Caco-2 (cell line): ENCODE data around the gene ZMYND12. TPM values are rescaled to one million over a fixed set of nuclear protein-coding genes. Genes with fewer than 3 reads are reported as not detected.

ENCODE experiments used
- BruUV-seq: library from RNA; stranded (reverse); fragments of 400-500 nt; replicated peaks from 2 replicates; lab custom pipeline; 2021; lab: Mats Ljungman, UMichigan
- CTCF ChIA-PET: fragments of 300-600 bp; sonication (Branson Sonifier 250); formaldehyde crosslinking; loops from one replicate; lab custom pipeline; 2022; ENCODE audit warnings: antibody characterized with exemption; lab: Charles Lee
- POLR2A ChIA-PET: fragments of 300-600 bp; sonication (Branson Sonifier 250); formaldehyde crosslinking; loops from one replicate; lab custom pipeline; 2022; ENCODE audit warnings: antibody characterized with exemption; lab: Charles Lee
- DNase-seq, 2 experiments: peaks; one replicate each; pipeline versions ENCODE4 v3.0.0 to v3.0.0-alpha.2; 2020 to 2022
- H3K27me3 ChIP-seq: replicated peaks from 2 replicates; pipeline ENCODE4 v1.6.0; 2011; ENCODE audit warnings: low read length; ENCODE audit not compliant: control insufficient read depth, insufficient read depth
- H3K36me3 ChIP-seq: 2 replicates; pipeline ENCODE4 v1.5.1; 2011; ENCODE audit warnings: low read length; ENCODE audit not compliant: control insufficient read depth, insufficient read depth
- H3K4me1 ChIP-seq: fragments of 250-450 bp; sonication (Bioruptor Pico); 2 replicates; pipeline ENCODE4 v1.5.1; 2020; ENCODE audit warnings: mild to moderate bottlenecking
- H3K4me3 ChIP-seq: 2 replicates; pipeline ENCODE4 v1.5.1; 2011; ENCODE audit warnings: low read depth, mild to moderate bottlenecking, control low read depth, low read length
- H3K9me3 ChIP-seq: fragments of 250-450 bp; sonication (Bioruptor Pico); 2 replicates; pipeline ENCODE4 v1.5.1; 2020; ENCODE audit warnings: mild to moderate bottlenecking, moderate library complexity
- H3K27ac Mint-ChIP-seq: one replicate; pipeline ENCODE4 v1.8.0; 2022; ENCODE audit warnings: mixed read lengths; ENCODE audit not compliant: unreplicated experiment
- H3K27me3 Mint-ChIP-seq: one replicate; pipeline ENCODE4 v1.8.0; 2022; ENCODE audit warnings: mixed read lengths; ENCODE audit not compliant: insufficient read depth, unreplicated experiment
- H3K36me3 Mint-ChIP-seq: one replicate; pipeline ENCODE4 v1.8.0; 2022; ENCODE audit warnings: mild to moderate bottlenecking, mixed read lengths; ENCODE audit not compliant: insufficient read depth, unreplicated experiment
- H3K4me1 Mint-ChIP-seq: one replicate; pipeline ENCODE4 v1.8.0; 2022; ENCODE audit warnings: low read depth, mixed read lengths; ENCODE audit not compliant: unreplicated experiment
- H3K4me3 Mint-ChIP-seq: one replicate; pipeline ENCODE4 v1.8.0; 2022; ENCODE audit warnings: mild to moderate bottlenecking, moderate library complexity, mixed read lengths; ENCODE audit not compliant: unreplicated experiment
- H3K9me3 Mint-ChIP-seq: one replicate; pipeline ENCODE4 v1.8.0; 2022; ENCODE audit warnings: mixed read lengths; ENCODE audit not compliant: unreplicated experiment
- CTCF ChIP-seq, 2 experiments: fragments of 200-600 bp in 1 of 2; IDR thresholded peaks; 1 replicate in 1 of 2; 2 replicates in 1 of 2; pipeline versions ENCODE4 v1.5.1 to v1.8.0; 2011 to 2022; ENCODE audit warnings: antibody characterized with exemption in 1 of 2, control low read depth in 1 of 2, inconsistent platforms in 1 of 2, low read depth in 1 of 2, low read length in 1 of 2, mild to moderate bottlenecking in 1 of 2, moderate library complexity in 1 of 2; ENCODE audit not compliant: insufficient read depth in 1 of 2, severe bottlenecking in 1 of 2, unreplicated experiment in 1 of 2
- intact Hi-C: fragments of 100-400 bp; cut with micrococcal nuclease; formaldehyde crosslinking; loops from one replicate; pipeline ENCODE4 v1.10.0; 2022; ENCODE audit not compliant: unreplicated experiment
- total RNA-seq: library from RNA; stranded (reverse); gene quantifications from 2 replicates; pipeline ENCODE4 v1.2.3, GENCODE V29; 2022

The ZMYND12 gene
- total RNA-seq, 1 experiment from 2014 or later, result 0.36 TPM

GRCh38 chr1:42429603-42430002 is 26.2 kb downstream of the ZMYND12 start:
- no peak overlapping the region for H3K4me3 ChIP-seq
- H3K9me3 ChIP-seq, result no peaks in the 10 kb centered on the region
- Mint-ChIP-seq H3K9me3 (no peaks in the 10 kb centered on the region), H3K4me3 (no peak overlapping the region), H3K36me3 (no peaks in the 10 kb centered on the region), H3K27me3 (no peaks in the 10 kb centered on the region), H3K27ac (no peak overlapping the region), H3K4me1 (peaks cover 13% of the 10 kb centered on the region)
- no peak for DNase-seq
- ChIA-PET CTCF (no interaction called here), POLR2A (interaction anchor here (0.5 kb wide), 1 partner anchor 58 kb away, joined by 4 read pairs; no protein-coding TSS in a partner anchor)
- BruUV-seq, result no TSS peak
- H3K36me3 ChIP-seq, result no peaks in the 10 kb centered on the region
- intact Hi-C loops, result no loop called here
- H3K4me1 ChIP-seq, result peaks cover 22% of the 10 kb centered on the region
- no peaks in the 10 kb centered on the region for H3K27me3 ChIP-seq
- no peak for TF ChIP-seq CTCF (IDR thresholded peaks at IDR 0.05; ENCODE audit: insufficient read depth in 1 of 2, low read depth in 1 of 2, low read length in 1 of 2, severe bottlenecking in 1 of 2, unreplicated experiment in 1 of 2)

- BruUV-seq, result no TSS peak
- no peak for DNase-seq
- ChIA-PET POLR2A (no interaction called here), CTCF (no interaction called here)
- no peaks in the 10 kb centered on the region for H3K36me3 ChIP-seq
- H3K4me3 ChIP-seq, result no peak overlapping the region
- Mint-ChIP-seq H3K36me3 (no peaks in the 10 kb centered on the region), H3K4me1 (peaks cover 13% of the 10 kb centered on the region), H3K27ac (no peak overlapping the region), H3K9me3 (no peaks in the 10 kb centered on the region), H3K4me3 (no peak overlapping the region), H3K27me3 (no peaks in the 10 kb centered on the region)
- no peak for TF ChIP-seq CTCF (IDR thresholded peaks at IDR 0.05; ENCODE audit: insufficient read depth in 1 of 2, low read depth in 1 of 2, low read length in 1 of 2, severe bottlenecking in 1 of 2, unreplicated experiment in 1 of 2)
- peaks cover 19% of the 10 kb centered on the region for H3K4me1 ChIP-seq
- intact Hi-C loops, result no loop called here
- H3K27me3 ChIP-seq, result no peaks in the 10 kb centered on the region
- no peaks in the 10 kb centered on the region for H3K9me3 ChIP-seq
Measured at GRCh38 chr1:42427240-42427639, 28.6 kb downstream of the ZMYND12 start.

- Mint-ChIP-seq H3K4me3 (no peak overlapping the region), H3K27ac (no peak overlapping the region), H3K36me3 (no peaks in the 10 kb centered on the region), H3K27me3 (no peaks in the 10 kb centered on the region), H3K9me3 (no peaks in the 10 kb centered on the region), H3K4me1 (no peaks in the 10 kb centered on the region)
- H3K4me3 ChIP-seq, result no peak overlapping the region
- ChIA-PET POLR2A (no interaction called here), CTCF (no interaction called here)
- BruUV-seq, result no TSS peak
- intact Hi-C loops, result no loop called here
- TF ChIP-seq CTCF (IDR thresholded peaks at IDR 0.05; ENCODE audit: insufficient read depth in 1 of 2, low read depth in 1 of 2, low read length in 1 of 2, severe bottlenecking in 1 of 2, unreplicated experiment in 1 of 2), result no peak
- H3K4me1 ChIP-seq, result no peaks in the 10 kb centered on the region
- DNase-seq, result no peak
- H3K9me3 ChIP-seq, result no peaks in the 10 kb centered on the region
- H3K27me3 ChIP-seq, result no peaks in the 10 kb centered on the region
- H3K36me3 ChIP-seq, result no peaks in the 10 kb centered on the region
Measured at GRCh38 chr1:42424201-42424600, 31.6 kb downstream of the ZMYND12 start.
